ENCODE results near the gene PAQR5.
"Not testable (repeated sequence)": the region's sequence is repeated elsewhere in the genome, so short reads cannot be mapped to it uniquely, and the experiment has no call there.

The PAQR5 gene

DNA sequence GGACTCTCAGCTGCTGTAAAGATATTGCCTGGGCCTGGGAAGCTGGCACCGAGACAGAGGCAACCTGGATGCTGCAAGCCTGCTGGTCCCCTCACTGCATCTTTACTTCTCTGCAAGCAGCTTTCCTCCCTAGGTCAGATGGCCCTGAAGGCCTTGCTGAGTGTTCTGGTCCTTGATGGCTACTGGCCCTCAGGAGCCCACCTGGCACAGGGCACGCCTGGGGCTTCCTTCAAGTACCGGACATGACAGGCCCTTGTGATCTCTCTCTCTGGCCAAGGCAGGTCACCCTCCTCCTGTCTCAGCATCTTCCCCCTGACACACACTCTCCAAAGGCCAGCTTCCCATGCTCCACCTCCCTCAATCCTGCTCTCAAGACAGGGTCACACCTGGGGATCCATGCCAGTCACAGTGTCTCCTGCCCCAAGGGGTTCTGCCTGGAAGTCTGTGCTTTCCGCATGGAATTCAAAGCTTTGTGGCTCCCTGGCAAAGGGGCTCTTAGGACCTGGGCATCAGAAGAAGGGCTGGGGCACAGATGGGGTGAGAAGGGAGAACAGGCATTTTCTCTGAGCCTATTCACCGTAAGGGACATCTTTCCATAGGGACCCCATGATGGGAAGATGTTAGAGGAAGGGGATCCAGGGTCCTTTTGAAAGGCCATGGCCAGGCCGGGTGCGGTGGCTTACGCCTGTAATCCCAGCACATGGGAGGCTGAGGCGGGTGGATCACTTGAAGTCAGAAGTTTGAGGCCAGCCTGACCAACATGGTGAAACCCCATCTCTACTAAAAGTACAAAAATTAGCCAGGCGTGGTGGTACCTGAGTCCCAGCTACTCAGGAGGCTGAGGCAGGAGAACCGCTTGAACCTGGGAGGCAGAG is 4.7 kb upstream of the PAQR5 start:
- DNase-seq, result no peak

- no peak for DNase-seq
Observed at GRCh38 chr15:69296606-69297005, 2.1 kb upstream of the PAQR5 start.

GRCh38 chr15:69297642-69298353 is 914 bp upstream of the PAQR5 start:
- no peak for DNase-seq

- DNase-seq, result no peak
Observed at GRCh38 chr15:69298354-69298696, 387 bp upstream of the PAQR5 start.

GRCh38 chr15:69299451-69299886 is 757 bp downstream of the PAQR5 start:
- DNase-seq, result no peak

DNA sequence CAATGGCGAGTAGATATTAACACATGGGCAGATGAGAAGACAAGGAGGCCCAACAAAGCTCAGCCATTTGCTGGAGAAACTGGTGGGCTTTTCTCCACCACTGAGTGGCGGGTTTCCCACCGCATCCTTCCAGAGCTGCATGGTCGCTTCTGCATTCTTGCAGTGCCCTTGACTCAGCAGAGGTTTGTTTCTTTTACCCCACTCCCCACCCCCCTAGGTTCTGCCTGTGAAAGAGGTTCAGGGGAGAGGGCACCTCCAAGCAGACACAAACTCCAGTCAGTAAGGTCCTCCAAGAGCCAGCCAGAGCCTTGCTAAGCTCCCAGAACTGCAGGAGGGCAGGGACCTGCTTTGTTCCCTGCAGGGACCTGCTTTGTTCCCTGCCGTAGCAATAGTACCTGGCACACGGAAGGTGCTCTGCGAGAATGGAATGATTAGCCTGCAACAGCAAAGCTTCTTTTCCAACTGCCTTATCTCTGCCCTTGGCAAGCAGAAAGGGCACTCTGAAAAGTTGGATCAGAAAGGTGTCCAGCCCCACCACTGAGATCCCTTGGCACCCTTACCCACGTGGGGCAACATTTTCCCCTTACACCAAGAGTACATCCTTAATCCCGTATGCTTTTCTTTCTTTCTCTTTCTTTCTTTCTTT is 1.4 kb downstream of the PAQR5 start:
- DNase-seq, result no peak

DNA sequence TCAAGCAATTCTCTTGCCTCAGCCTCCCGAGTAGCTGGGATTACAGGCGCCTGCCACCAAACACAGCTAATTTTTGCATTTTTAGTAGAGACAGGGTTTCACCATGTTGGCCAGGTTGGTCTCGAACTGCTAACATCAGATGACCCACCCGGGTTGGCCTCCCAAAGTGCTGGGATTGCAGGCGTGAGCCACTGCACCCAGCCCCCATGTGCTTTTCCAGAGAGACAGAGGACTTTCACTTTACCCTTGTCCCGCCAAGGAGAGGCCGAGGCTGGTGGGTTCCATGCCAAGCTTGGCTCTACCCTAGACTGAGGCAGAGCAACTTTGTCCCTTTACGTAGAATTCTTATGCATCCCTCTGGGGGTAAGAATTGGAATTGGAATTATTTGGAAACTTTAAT is 2.4 kb downstream of the PAQR5 start:
- DNase-seq, result not testable (repeated sequence)

GRCh38 chr15:69302087-69302486 is 3.4 kb downstream of the PAQR5 start:
- DNase-seq, result not testable (repeated sequence)

- DNase-seq, result no peak
Observed at GRCh38 chr15:69302929-69303328, 4.2 kb downstream of the PAQR5 start.

DNA sequence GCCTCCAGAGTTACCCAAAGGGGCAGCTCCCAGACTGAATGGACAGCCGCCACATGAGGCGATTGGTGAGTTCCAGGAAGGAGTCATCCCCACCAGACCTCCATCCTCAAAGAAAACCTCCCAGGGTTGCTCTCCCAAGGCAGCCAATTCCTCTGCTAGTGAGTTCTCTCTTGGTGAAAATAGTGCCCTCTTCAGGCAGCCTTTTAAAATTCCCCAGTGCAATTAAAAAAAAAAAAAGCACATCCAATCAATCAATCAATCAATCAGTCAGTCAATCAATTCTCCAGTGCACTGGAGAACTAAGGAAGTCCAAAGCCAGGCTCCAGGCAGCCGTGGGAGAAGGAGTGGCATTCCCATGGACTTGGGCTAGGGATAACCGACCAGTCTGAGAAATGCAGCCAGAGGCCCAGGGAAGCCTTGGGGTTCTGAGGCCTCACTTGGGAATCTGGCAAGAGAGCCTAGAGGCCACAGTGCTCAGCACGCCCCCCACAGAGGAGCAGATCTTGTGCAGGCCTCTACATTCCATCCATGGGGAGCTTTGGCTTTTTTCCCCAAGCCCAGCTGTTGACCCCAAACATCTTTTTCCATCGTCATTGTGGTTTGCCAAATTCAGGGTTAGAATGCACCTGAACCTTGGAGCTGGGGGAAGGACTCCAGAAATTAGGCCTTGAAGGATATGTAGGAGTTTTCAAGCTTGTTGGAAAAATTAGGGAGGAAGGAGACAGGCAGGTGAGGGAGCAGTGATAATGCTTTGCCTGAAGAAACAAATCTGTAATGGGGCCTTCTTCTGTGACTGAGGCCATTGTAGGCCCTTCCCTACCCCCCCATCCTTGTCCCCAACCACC is 4.8 kb downstream of the PAQR5 start:
- DNase-seq, result no peak

- no peak for DNase-seq
Observed at GRCh38 chr15:69304182-69304545, 5.5 kb downstream of the PAQR5 start.

GRCh38 chr15:69305204-69305931 is 6.7 kb downstream of the PAQR5 start:
- DNase-seq, result no peak

DNA sequence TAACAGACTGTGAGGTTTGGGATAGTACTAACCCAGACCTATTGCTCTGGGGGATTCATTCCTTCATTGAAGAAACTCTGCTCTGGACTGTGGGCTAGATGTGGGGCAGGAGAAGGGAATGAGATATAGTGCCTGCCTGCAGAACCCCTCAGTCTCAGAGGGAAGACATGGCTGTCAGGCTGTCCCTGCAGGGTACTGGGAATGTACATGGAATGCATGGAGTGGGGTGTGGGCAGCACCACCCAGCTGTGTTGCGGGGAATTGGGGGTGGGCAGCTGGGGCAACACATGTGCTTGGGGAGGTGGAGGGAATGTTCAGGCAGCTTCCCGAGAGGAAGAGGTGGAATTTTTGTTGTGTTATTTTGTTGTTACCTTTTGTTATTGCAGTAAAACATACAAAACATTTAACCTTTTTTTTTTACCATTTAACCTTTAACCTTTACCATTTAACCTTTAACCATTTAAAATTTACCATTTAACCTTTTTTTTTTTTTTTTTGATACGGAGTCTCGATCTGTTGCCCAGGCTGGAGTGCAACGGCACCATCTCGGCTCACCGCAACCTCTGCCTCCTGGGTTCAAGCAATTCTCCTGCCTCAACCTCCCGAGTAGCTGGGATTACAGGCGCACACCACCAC is 7.3 kb downstream of the PAQR5 start:
- no peak for DNase-seq

GRCh38 chr15:69307939-69308338 is 9.2 kb downstream of the PAQR5 start:
- DNase-seq, result no peak

DNA sequence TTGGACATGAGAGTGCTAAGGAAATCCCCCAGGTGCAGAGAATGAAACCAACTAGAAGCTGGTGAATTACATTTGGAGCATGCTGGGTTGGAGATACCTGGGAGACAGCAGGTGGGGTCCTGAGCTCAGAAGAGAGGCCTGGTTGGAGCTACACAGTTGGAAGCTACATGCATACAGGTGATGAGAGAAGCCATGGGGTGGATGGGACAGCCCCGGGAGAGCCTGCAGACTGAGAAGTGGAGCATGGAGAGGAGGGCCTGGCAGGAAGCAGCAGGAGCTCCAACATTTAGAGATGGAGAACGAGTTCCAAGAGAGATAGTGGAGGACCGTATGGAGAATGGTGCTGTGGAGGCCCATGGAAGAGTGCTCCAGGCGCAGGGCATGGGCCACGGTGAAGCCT is 10.2 kb downstream of the PAQR5 start:
- no peak for DNase-seq

- no peak for DNase-seq
Observed at GRCh38 chr15:69311319-69311721, 12.6 kb downstream of the PAQR5 start.

DNA sequence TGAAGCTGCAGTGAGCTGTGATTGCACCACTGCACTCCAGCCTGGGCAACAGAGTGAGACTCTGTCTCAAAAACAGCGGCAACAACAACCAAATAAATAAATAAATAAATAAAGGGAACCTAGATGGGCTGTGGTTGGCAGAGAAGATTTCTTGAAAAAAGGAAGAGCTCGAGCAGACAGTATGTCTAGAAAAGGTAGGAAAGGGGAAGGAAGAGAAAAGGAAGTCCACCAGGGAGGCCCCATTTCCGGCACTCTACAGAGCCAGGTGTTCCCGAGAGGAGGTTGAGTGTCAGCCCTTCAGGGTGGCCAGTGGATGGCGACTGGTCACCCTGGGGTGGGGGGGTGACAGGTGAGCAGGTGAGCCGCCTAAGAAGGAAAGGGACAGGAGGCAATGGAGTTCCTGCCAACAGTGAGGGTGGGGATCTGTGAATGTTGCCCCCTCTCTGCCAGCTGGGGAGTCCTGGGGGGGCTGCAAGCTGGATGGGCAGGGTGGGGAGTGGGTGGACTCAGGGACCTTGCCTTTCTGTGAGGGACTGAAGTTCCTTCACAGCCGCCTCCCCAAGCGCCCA is 14.8 kb downstream of the PAQR5 start:
- no peak for DNase-seq

DNA sequence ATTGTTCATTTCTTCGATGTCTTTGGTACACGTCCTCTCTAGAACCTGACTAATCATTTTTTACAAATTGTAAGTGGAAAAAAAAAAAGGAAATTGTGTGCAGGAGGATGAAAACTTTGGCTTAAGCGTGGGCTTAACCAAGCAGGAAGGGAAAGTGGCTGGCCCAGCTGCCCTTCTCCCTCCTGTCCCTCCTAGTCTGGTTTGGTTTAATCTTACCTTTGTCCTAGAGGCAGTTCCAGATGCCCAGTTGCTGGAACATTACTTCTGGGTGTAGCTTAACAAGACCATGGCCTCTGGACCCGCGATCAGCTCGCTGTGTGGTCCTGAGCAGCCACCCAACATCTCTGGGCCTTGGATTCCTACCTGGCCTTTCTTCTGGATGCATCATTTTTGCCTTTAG is 15.4 kb downstream of the PAQR5 start:
- DNase-seq, result no peak

GRCh38 chr15:69314736-69315135 is 16.0 kb downstream of the PAQR5 start:
- DNase-seq, result no peak

DNA sequence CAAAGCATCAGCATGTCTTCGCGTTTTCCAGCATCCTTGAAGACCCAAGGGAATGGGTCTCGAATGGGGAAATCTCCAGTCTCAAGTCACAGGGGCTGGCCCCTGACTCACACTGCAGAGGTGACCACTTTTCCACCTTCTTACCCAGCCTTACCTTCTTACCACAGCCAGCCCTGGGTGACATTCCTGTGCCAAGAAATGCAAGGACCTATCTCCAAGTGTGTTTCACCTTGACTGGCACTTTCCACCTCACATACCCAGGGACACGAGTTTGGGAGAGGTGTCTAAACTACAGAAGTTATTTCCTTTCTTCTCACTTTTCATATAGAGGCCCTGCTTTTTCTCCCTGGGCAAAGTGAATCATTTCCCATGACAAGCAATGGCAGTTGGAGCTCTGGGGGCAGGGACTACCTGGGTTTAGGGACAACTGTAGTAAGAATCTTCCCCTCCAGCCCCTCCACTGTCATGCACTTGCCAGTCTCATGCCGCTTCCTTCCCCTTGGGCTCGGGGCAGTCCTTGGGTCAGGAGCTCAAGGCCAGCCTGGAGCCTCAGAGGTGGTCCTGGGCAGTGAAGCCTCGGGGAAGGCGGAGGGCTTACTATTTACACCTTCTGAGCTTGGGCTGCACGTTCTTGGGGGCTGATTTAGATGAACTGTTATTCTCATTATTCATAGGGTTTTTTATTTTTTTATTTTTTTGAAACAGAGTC is 16.8 kb downstream of the PAQR5 start:
- no peak for DNase-seq

GRCh38 chr15:69316291-69316690 is 17.6 kb downstream of the PAQR5 start:
- DNase-seq, result no peak

Data from NCI-H748 treated with DMSO at 0.1 percent for 48 hours (cell line).